ACC112 (cell line): ENCODE data around the gene DBF4B.

Experiments used
- H2AFZ ChIP-seq: fragments of 200-600 bp; sonication (generic); one replicate; pipeline ENCODE4 v1.6.0; 2017; ENCODE audit warnings: antibody characterized with exemption, low read length; ENCODE audit not compliant: unreplicated experiment
- H3K27ac ChIP-seq: fragments of 200-600 bp; sonication (generic); 2 replicates; pipeline ENCODE4 v1.5.1; 2014; ENCODE audit warnings: low read depth, mild to moderate bottlenecking, antibody characterized with exemption, low read length, moderate library complexity
- H3K27me3 ChIP-seq: fragments of 200-600 bp; sonication (generic); 2 replicates; pipeline ENCODE4 v1.6.1; 2014; ENCODE audit warnings: mild to moderate bottlenecking, antibody characterized with exemption, low read length, moderate library complexity, mixed read lengths; ENCODE audit not compliant: insufficient read depth
- H3K36me3 ChIP-seq: fragments of 200-600 bp; sonication (generic); 2 replicates; pipeline ENCODE4 v1.6.1; 2016; ENCODE audit warnings: mild to moderate bottlenecking, antibody characterized with exemption, low read length, moderate library complexity, mixed read lengths; ENCODE audit not compliant: insufficient read depth
- H3K4me1 ChIP-seq: fragments of 200-600 bp; sonication (generic); one replicate; pipeline ENCODE4 v1.6.1; 2016; ENCODE audit warnings: low read length, mixed read lengths; ENCODE audit not compliant: insufficient read depth, unreplicated experiment, control insufficient read depth
- H3K4me3 ChIP-seq: fragments of 200-600 bp; sonication (generic); 2 replicates; pipeline ENCODE4 v1.5.1; 2014; ENCODE audit warnings: mild to moderate bottlenecking, low read depth, low read length
- H3K79me2 ChIP-seq: fragments of 200-600 bp; sonication (generic); one replicate; pipeline ENCODE4 v1.6.0; 2016; ENCODE audit warnings: low read length; ENCODE audit not compliant: control insufficient read depth, unreplicated experiment, insufficient read depth

Gene DBF4B

DNA sequence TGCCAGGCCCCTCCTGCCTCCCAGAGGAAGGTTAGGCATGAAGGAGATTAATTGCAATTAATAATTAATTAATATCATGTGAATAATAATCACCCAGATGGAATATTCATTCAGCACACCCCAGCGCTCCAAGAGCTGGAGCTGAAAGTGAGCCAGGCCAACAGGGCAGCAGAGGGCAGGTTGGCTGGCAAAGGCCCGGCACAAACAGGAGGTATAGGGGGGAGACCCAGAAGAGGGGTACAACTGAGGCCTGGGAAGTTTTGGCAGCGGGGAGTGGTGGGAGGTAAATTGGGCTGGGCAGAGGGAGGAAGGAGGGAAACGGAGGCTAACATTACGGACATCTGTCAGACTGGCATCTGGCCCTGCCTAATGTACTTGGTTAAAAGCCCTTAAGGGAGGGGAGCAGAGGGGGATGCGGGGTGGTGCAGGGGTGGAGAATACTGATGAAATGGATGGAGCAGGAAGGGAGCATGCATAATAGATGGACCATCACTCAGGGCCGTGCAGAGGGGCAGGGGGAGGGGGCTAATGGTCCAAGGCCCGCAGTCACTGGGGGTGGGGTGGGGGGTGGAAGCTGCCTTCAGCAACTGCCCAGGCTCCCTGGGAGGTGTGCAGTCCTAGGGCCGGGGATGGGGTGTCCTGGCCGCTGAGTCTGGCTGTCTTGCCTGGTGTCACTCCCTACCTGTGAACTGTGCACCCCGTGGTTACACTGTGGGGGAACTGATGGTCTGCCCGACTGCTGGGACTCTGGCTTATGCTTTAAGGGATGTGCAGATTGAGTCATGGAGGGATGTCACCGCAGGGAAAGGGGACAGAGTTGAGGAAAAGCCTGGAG lies 52.2 kb downstream of the DBF4B start:
- Histone ChIP-seq H3K4me1 (peaks cover 5% of the 10 kb centered on the region), H3K27me3 (peaks cover 21% of the 10 kb centered on the region; the same call in 1 of the 2 replicates), H3K27ac (no peak overlapping the region), H3K4me3 (no peak overlapping the region), H3K36me3 (no peaks in the 10 kb centered on the region), H3K79me2 (no peaks in the 10 kb centered on the region), H2AFZ (no peak overlapping the region)

DNA sequence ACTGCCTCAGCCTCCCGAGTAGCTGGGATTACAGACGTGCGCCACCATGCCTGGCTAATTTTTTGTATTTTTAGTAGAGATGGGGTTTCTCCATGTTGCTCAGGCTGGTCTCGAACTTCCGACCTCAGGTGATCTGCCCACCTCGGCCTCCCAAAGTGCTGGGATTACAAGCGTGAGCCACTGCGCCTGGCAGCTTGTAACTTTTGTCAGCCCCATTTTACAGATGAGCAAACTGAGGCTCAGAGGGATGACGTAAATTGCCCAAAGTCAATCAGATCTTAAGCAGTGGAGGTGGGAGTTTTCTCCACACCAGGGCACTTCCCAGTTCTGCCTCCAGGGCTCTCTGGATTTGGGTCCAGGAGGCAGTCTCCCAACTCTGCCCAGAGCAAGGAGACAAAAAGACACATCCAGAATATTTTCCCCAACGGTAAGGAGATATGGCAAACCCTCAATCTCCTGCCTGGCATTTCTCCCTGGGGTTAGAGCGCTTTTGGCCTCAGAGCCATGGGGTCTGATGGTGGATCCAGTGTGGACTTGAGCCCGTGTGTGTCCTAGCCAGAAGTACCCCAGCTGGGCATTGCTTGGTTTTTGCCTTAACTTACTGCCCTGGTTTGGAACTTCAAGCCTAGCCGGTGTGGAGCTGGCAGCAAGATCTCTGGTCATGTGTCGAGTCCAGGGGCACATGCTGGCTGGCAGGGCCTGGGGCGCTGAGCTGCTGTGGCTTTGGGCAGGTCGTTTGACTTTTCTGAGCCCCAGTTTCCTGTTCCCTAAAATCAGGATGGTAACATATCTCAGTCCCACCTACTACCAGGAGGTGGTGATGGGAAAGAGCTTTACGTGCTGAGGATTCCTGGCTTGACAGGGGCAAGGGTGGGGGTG lies 53.7 kb downstream of the DBF4B start:
- Histone ChIP-seq H3K27ac (no peak overlapping the region), H3K4me3 (no peak overlapping the region), H3K27me3 (peaks cover 21% of the 10 kb centered on the region; the same call in 1 of the 2 replicates), H2AFZ (no peak overlapping the region), H3K4me1 (peaks cover 5% of the 10 kb centered on the region), H3K36me3 (no peaks in the 10 kb centered on the region), H3K79me2 (no peaks in the 10 kb centered on the region)

DNA sequence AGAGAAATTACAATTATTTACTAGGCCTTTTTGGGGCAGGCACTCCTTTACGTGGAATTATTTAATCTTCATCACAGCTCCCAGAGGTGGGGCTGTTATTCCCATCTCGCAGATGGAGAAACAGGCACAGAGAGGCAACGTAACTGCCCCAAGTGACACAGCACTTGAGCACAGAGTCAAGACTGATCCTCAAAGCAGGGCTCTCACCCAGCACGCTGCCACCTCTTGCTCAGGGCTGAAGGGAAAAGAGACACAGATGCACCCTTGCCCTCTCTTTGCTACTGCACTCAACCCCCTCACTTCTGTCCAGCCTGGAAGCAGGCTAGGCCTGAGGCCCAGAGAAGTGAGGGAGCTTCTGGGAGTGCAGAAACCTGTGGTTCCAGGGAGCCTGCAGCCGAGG lies 54.7 kb downstream of the DBF4B start:
- no peaks in the 10 kb centered on the region for H3K36me3 ChIP-seq
- no peak overlapping the region for H3K27ac ChIP-seq
- no peak overlapping the region for H2AFZ ChIP-seq
- H3K4me3 ChIP-seq: no peak overlapping the region
- peaks cover 5% of the 10 kb centered on the region for H3K4me1 ChIP-seq
- no peaks in the 10 kb centered on the region for H3K79me2 ChIP-seq
- H3K27me3 ChIP-seq: peaks cover 14% of the 10 kb centered on the region; the same call in 1 of the 2 replicates

DNA sequence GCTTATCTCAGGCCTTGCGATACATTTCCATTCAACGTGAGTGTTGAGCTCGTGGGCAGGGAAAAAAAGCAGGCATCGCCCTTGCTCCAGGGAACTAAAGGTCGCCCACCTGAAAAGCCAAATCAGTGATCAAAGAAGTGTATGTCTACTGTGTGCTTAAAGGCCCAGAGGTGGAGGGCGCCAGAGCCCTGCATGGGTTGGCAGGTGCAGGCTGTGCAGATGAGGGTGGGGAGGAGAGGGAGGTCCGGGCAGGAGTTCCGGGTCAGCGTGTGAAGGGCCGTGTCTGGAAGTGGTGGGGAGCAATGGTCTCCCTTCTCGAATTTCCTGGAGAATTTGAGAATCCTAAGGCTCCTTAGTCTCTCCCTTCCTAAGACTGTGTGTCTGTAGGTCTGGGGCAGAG lies 57.5 kb downstream of the DBF4B start:
- Histone ChIP-seq H3K4me3 (no peak overlapping the region), H3K27me3 (no peaks in the 10 kb centered on the region), H3K4me1 (no peaks in the 10 kb centered on the region), H3K27ac (no peak overlapping the region), H3K36me3 (no peaks in the 10 kb centered on the region), H2AFZ (no peak overlapping the region), H3K79me2 (no peaks in the 10 kb centered on the region)

DNA sequence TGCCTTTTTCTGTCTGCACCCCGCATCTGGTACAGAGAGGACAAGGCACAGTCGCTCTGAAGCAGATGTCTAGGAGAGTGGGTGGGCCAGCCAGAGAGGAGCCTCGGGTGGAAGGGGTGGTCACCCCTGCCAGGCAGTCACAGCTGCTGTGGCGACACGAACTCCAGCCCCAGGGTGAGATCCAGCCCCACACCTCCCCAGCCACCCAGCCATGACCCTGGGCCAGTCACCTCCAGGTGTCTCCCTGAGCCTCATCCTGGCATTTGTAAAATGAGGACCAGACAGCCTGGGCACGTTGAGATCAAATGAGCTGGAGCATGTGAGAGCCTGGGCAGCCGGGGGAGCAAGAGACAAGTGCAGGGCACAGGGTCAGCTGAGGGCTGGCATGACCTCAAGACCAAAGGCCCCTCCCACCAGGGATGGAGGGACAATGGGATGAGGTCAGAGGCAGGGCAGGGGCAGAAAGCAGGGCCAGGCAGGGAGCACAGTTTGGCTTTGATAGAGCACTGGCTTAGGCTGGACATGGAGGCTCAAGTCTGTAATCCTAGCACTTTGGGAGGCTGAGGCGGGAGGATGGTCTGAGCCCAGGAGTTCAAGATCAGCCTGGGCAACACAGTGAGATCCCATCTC lies 58.1 kb downstream of the DBF4B start:
- Histone ChIP-seq H3K79me2 (no peaks in the 10 kb centered on the region), H2AFZ (no peak overlapping the region), H3K27me3 (no peaks in the 10 kb centered on the region), H3K36me3 (no peaks in the 10 kb centered on the region), H3K27ac (no peak overlapping the region), H3K4me3 (no peak overlapping the region), H3K4me1 (no peaks in the 10 kb centered on the region)

DNA sequence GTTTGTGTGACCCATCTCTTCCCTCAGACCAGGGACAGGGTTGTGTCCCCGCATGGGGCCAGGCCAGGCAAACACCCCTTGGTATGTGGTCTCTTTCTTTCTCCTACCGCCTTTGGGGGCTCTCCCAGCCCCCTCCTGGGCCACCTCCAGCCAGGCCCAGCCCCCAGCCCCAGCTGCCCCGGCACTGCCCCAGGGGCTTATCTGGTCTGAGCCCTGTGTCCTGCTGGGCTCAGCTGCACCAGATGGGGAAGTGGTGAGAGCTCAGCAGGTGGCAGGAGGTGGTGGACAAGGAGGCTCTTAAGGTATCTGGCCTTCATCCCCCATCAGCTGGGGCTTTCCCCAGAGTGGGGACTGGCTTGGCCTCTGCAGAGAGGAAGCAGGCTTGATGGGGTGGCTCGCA lies 59.0 kb downstream of the DBF4B start:
- no peaks in the 10 kb centered on the region for H3K27me3 ChIP-seq
- no peaks in the 10 kb centered on the region for H3K36me3 ChIP-seq
- no peak overlapping the region for H3K27ac ChIP-seq
- no peak overlapping the region for H2AFZ ChIP-seq
- H3K79me2 ChIP-seq: no peaks in the 10 kb centered on the region
- H3K4me1 ChIP-seq: no peaks in the 10 kb centered on the region
- no peak overlapping the region for H3K4me3 ChIP-seq

DNA sequence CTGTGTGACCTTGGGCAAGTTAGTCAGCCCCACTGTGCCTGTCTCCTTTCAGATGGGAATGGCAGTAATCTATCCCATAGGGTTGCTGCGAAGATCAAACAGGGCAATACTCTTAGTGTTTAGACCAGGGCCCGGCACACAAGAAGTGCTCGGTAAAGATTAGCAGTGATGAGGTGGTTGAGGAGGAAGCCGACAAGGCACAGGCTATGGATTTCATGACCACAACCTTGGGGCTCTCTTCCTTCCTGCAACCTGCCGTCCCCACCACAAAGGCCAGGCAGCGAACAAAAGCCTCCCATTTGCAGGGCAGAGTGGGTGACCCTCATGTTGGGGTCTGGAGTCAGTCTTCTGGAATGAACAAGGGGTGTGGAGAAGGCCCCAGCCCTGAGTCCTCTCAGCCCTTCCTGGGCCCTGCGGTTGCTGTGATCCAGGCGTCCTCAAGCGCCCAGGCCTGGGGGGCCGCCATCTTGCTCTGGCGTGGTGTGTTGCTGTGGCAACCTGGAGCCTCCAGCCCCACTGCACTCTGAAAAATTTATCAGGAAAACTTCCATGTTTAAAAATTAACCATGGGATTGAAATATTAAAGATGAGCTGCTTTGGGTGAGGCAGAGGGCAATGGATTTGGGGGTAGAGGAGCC lies 60.2 kb downstream of the DBF4B start:
- Histone ChIP-seq H3K27me3 (0 out of 2 replicates have a peak, but pooled peaks cover 8% of the 10 kb centered on the region), H3K79me2 (no peaks in the 10 kb centered on the region), H3K4me1 (no peaks in the 10 kb centered on the region), H2AFZ (no peak overlapping the region), H3K36me3 (no peaks in the 10 kb centered on the region), H3K27ac (no peak overlapping the region), H3K4me3 (no peak overlapping the region)

DNA sequence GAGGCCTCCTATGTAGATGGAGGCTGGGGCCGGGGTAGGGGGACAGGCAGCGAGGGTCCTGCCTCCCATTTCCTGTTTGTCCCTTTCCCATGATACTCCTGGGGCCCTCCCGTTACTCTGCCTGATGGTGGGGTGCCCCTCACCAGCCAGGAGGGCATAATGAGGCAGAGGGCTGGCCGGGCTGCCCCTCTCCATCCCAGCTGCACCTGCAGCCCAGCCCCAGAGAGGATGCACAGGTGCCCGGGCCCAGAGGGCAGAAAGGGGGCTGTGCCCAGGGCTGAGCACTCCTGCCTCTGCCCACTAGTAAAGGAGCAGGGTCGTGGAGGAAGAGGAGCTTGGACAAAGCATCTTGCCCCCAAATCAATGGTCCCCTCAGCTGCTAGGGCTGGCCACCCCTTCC lies 60.8 kb downstream of the DBF4B start:
- Histone ChIP-seq H3K27me3 (peaks cover 8% of the 10 kb centered on the region; the same call in 1 of the 2 replicates), H3K27ac (no peak overlapping the region), H3K36me3 (no peaks in the 10 kb centered on the region), H3K4me1 (no peaks in the 10 kb centered on the region), H3K79me2 (no peaks in the 10 kb centered on the region), H3K4me3 (no peak overlapping the region), H2AFZ (no peak overlapping the region)

DNA sequence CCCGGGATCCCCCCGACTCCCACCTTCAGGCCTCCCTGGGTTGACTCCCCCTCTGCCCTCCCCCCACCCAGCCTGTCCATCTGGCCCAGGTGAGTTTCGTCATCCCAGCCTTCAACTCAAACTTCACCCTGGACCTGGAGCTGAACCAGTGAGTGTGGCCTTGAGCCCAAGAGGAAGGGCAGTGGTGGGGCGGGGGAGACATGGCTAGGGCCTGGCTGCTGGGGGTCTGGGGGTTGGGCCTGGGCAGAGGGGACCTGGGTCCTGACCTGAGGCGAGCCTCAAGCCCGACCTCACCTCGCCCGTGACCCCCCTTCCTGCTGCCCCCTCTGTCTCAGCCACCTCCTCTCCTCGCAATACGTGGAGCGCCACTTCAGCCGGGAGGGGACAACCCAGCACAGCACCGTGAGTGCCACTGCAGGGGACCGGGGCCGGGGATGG lies 61.2 kb downstream of the DBF4B start:
- H3K36me3 ChIP-seq: no peaks in the 10 kb centered on the region
- H2AFZ ChIP-seq: no peak overlapping the region
- no peaks in the 10 kb centered on the region for H3K4me1 ChIP-seq
- no peaks in the 10 kb centered on the region for H3K79me2 ChIP-seq
- H3K27me3 ChIP-seq: peaks cover 8% of the 10 kb centered on the region; the same call in 1 of the 2 replicates
- H3K4me3 ChIP-seq: no peak overlapping the region
- H3K27ac ChIP-seq: no peak overlapping the region
